ENCODE results near the gene IP6K2. TPM values are rescaled to one million over a fixed set of nuclear protein-coding genes. Genes with fewer than 3 reads are reported as not detected.

The IP6K2 gene
- total and polyA plus RNA-seq, 8 donors: 58.6 to 231 (median 210) TPM

GRCh38 chr3:48678566-48679380 is 38.2 kb downstream of the IP6K2 start:
- Histone ChIP-seq H3K9me3 (no peaks in the 10 kb centered on the region), H3K4me1 (no peaks in the 10 kb centered on the region), H3K27ac (no peak overlapping the region), H3K4me3 (no peak overlapping the region), H3K27me3 (no peaks in the 10 kb centered on the region), H3K36me3 (peaks cover 0 to 64% of the 10 kb centered on the region in 2 donors)
- ATAC-seq (no peak), DNase-seq (no peak)
- intact Hi-C loops (cut with DNase I): no loop called here
- TF ChIP-seq, protein P1, sequence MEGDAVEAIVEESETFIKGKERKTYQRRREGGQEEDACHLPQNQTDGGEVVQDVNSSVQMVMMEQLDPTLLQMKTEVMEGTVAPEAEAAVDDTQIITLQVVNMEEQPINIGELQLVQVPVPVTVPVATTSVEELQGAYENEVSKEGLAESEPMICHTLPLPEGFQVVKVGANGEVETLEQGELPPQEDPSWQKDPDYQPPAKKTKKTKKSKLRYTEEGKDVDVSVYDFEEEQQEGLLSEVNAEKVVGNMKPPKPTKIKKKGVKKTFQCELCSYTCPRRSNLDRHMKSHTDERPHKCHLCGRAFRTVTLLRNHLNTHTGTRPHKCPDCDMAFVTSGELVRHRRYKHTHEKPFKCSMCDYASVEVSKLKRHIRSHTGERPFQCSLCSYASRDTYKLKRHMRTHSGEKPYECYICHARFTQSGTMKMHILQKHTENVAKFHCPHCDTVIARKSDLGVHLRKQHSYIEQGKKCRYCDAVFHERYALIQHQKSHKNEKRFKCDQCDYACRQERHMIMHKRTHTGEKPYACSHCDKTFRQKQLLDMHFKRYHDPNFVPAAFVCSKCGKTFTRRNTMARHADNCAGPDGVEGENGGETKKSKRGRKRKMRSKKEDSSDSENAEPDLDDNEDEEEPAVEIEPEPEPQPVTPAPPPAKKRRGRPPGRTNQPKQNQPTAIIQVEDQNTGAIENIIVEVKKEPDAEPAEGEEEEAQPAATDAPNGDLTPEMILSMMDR (IDR thresholded peaks at IDR 0.05): no peak

DNA sequence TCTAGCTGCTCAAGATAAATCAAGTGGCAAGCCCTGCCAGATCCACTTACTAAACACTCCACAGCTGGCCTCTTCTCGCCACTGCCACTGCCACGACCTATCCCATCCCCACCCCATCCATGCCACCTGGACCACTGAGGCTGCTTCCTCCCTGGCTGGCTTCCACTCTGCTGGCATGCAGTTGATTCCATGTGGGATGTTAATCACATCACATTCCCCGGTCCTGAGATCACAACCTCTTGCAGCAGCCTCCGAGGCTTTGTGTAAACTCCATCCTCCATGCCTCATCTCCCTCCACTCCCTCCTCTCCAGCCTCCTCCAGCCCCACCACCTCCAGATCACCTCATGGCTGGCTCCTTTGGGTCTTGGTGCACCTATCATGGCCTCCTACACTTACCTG is 39.0 kb downstream of the IP6K2 start:
- H3K4me1 ChIP-seq: no peaks in the 10 kb centered on the region
- DNase-seq (no peak), ATAC-seq (no peak)
- no peak overlapping the region for H3K27ac ChIP-seq
- intact Hi-C loops (cut with DNase I): no loop called here
- no peaks in the 10 kb centered on the region for H3K27me3 ChIP-seq
- TF ChIP-seq, protein P1 (IDR thresholded peaks at IDR 0.05): no peak
- H3K4me3 ChIP-seq: no peak overlapping the region
- H3K9me3 ChIP-seq: no peaks in the 10 kb centered on the region
- H3K36me3 ChIP-seq: peaks cover 0 to 67% of the 10 kb centered on the region in 2 donors

GRCh38 chr3:48674505-48674904 is 42.5 kb downstream of the IP6K2 start:
- Histone ChIP-seq H3K36me3 (peaks cover 0 to 47% of the 10 kb centered on the region in 2 donors), H3K4me3 (no peak overlapping the region), H3K9me3 (no peaks in the 10 kb centered on the region), H3K27me3 (no peaks in the 10 kb centered on the region), H3K4me1 (no peaks in the 10 kb centered on the region), H3K27ac (no peak overlapping the region)
- ATAC-seq (no peak), DNase-seq (peak in 1 of 4 donors; percentile 55)
- intact Hi-C loops (cut with DNase I): no loop called here
- TF ChIP-seq, protein P1 (IDR thresholded peaks at IDR 0.05): no peak

- Histone ChIP-seq H3K9me3 (no peaks in the 10 kb centered on the region), H3K4me3 (no peak overlapping the region), H3K4me1 (no peaks in the 10 kb centered on the region), H3K27me3 (no peaks in the 10 kb centered on the region), H3K27ac (no peak overlapping the region), H3K36me3 (peaks cover 0 to 30% of the 10 kb centered on the region in 2 donors)
- TF ChIP-seq, protein P1 (IDR thresholded peaks at IDR 0.05): no peak
- ATAC-seq (no peak), DNase-seq (no peak)
- intact Hi-C loops (cut with DNase I): no loop called here
These were observed 44.5 kb downstream of the IP6K2 start for GRCh38 chr3:48672522-48672921.

- intact Hi-C loops (cut with DNase I): no loop called here
- Histone ChIP-seq H3K36me3 (no peaks in the 10 kb centered on the region), H3K4me1 (peaks cover 12 to 32% of the 10 kb centered on the region in 2 donors), H3K27me3 (peaks cover 17 to 43% of the 10 kb centered on the region in 2 donors), H3K4me3 (no peak overlapping the region), H3K9me3 (no peaks in the 10 kb centered on the region), H3K27ac (no peak overlapping the region)
- DNase-seq (peak in 1 of 4 donors; percentile 4), ATAC-seq (no peak)
- TF ChIP-seq, protein P1 (IDR thresholded peaks at IDR 0.05): no peak
These were observed 52.1 kb downstream of the IP6K2 start for GRCh38 chr3:48664929-48665328.
